GM19452 (cell line): Measurements from ENCODE around the gene CATSPERE.
"Not testable (repeated sequence)": the region's sequence is repeated elsewhere in the genome, so short reads cannot be mapped to it uniquely, and the experiment has no call there.

ENCODE experiments used
- ATAC-seq: cut with Tn5 transposase; IDR thresholded peaks from one replicate; pipeline ENCODE4 v1.9.1; 2021; ENCODE audit not compliant: unreplicated experiment

The CATSPERE gene

GRCh38 chr1:244661569-244662312 is 200.7 kb downstream of the CATSPERE start:
- not testable (repeated sequence) for ATAC-seq

GRCh38 chr1:244662599-244662998 is 201.5 kb downstream of the CATSPERE start:
- ATAC-seq: no peak

- ATAC-seq: no peak
Observed at GRCh38 chr1:244664353-244664752, 203.3 kb downstream of the CATSPERE start.

- peak; percentile 82 for ATAC-seq
Observed at GRCh38 chr1:244665771-244666217, 204.7 kb downstream of the CATSPERE start.

GRCh38 chr1:244666672-244667418 is 205.8 kb downstream of the CATSPERE start:
- ATAC-seq: not testable (repeated sequence)

GRCh38 chr1:244667797-244668196 is 206.7 kb downstream of the CATSPERE start:
- ATAC-seq: no peak

GRCh38 chr1:244672946-244673682 is 212.0 kb downstream of the CATSPERE start:
- no peak for ATAC-seq

GRCh38 chr1:244674446-244674845 is 213.4 kb downstream of the CATSPERE start:
- ATAC-seq: no peak

GRCh38 chr1:244675167-244675566 is 214.1 kb downstream of the CATSPERE start:
- no peak for ATAC-seq

GRCh38 chr1:244678697-244679096 is 217.6 kb downstream of the CATSPERE start:
- no peak for ATAC-seq

GRCh38 chr1:244680667-244681066 is 219.6 kb downstream of the CATSPERE start:
- no peak for ATAC-seq

- ATAC-seq: not testable (repeated sequence)
Observed at GRCh38 chr1:244682087-244682486, 221.0 kb downstream of the CATSPERE start.
